ENCODE results near the gene GCNT2. TPM values are rescaled to one million over a fixed set of nuclear protein-coding genes. Genes with fewer than 3 reads are reported as not detected.

The GCNT2 gene
- total RNA-seq, 1 donor from 2014 or later, result 13.2 TPM

GRCh38 chr6:10603219-10603618 is 82.1 kb downstream of the GCNT2 start:
- Mint-ChIP-seq H3K4me3 (ENCODE audit: unreplicated experiment) (no peak overlapping the region), H3K27ac (ENCODE audit: unreplicated experiment) (no peak overlapping the region), H3K9me3 (ENCODE audit: unreplicated experiment) (peaks cover 4% of the 10 kb centered on the region), H3K27me3 (ENCODE audit: unreplicated experiment) (peaks cover 6% of the 10 kb centered on the region), H3K36me3 (ENCODE audit: unreplicated experiment) (no peaks in the 10 kb centered on the region), H3K4me1 (ENCODE audit: low read depth, unreplicated experiment) (peaks cover 24% of the 10 kb centered on the region)
- DNase-seq, result no peak
- no peak for TF ChIP-seq CTCF (IDR thresholded peaks at IDR 0.05; ENCODE audit: partially characterized antibody, unreplicated experiment)

GRCh38 chr6:10609038-10609437 is 87.9 kb downstream of the GCNT2 start:
- Mint-ChIP-seq H3K9me3 (ENCODE audit: unreplicated experiment) (peaks cover 10% of the 10 kb centered on the region), H3K36me3 (ENCODE audit: unreplicated experiment) (peaks cover 8% of the 10 kb centered on the region), H3K4me3 (ENCODE audit: unreplicated experiment) (no peak overlapping the region), H3K27ac (ENCODE audit: unreplicated experiment) (no peak overlapping the region), H3K27me3 (ENCODE audit: unreplicated experiment) (peaks cover 3% of the 10 kb centered on the region), H3K4me1 (ENCODE audit: low read depth, unreplicated experiment) (peaks cover 10% of the 10 kb centered on the region)
- no peak for TF ChIP-seq CTCF (IDR thresholded peaks at IDR 0.05; ENCODE audit: partially characterized antibody, unreplicated experiment)
- DNase-seq, result no peak

DNA sequence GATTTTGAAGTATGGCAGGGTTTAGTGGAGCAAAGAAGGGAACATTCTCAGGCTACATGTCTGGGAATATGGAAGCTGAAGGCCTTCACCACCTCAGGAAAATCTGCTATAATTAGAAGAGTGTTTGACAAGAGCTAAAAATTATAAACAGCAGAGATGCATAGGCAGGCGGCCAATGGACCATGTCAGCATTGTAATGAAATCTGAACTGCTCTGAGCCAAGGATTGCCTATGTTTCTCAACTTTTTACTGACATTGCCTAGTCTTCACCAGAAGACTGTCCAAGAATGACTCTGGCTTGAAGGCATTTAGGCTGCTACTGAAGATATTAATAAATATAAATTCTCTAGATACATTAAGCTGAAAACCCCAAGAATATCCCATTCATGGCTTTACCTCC is 89.1 kb downstream of the GCNT2 start:
- peaks cover 10% of the 10 kb centered on the region for H3K4me1 Mint-ChIP-seq (ENCODE audit: low read depth, unreplicated experiment)
- peak overlapping the region; percentile 81 for H3K27ac Mint-ChIP-seq (ENCODE audit: unreplicated experiment)
- H3K9me3 Mint-ChIP-seq (ENCODE audit: unreplicated experiment), result peaks cover 10% of the 10 kb centered on the region
- no peak overlapping the region for H3K4me3 Mint-ChIP-seq (ENCODE audit: unreplicated experiment)
- DNase-seq, result no peak
- H3K27me3 Mint-ChIP-seq (ENCODE audit: unreplicated experiment), result peaks cover 3% of the 10 kb centered on the region
- TF ChIP-seq CTCF (IDR thresholded peaks at IDR 0.05; ENCODE audit: partially characterized antibody, unreplicated experiment), result no peak
- H3K36me3 Mint-ChIP-seq (ENCODE audit: unreplicated experiment), result peaks cover 8% of the 10 kb centered on the region

DNA sequence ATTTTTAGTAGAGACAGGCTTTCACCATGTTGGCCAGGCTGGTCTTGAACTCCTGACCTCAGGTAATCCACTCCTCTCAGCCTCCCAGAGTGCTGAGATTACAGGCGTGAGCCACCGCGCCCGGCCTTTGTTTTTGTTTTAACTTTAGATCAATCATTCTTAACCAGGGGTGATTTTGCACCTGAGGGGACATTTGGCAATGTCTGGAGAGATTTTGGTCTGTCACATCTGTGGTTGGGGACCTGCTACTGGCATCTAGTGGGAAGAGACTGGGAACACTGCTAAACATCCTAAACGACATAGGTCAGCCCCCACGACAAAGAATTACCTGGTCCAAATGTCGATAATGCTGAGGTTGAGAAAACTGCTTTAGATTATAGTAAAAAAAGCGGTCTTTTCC is 91.0 kb downstream of the GCNT2 start:
- Mint-ChIP-seq H3K9me3 (ENCODE audit: unreplicated experiment) (peaks cover 11% of the 10 kb centered on the region), H3K4me3 (ENCODE audit: unreplicated experiment) (no peak overlapping the region), H3K36me3 (ENCODE audit: unreplicated experiment) (peaks cover 8% of the 10 kb centered on the region), H3K27me3 (ENCODE audit: unreplicated experiment) (peaks cover 3% of the 10 kb centered on the region), H3K4me1 (ENCODE audit: low read depth, unreplicated experiment) (peaks cover 10% of the 10 kb centered on the region), H3K27ac (ENCODE audit: unreplicated experiment) (no peak overlapping the region)
- no peak for DNase-seq
- TF ChIP-seq CTCF (IDR thresholded peaks at IDR 0.05; ENCODE audit: partially characterized antibody, unreplicated experiment), result no peak

GRCh38 chr6:10613077-10613476 is 91.9 kb downstream of the GCNT2 start:
- peaks cover 3% of the 10 kb centered on the region for H3K27me3 Mint-ChIP-seq (ENCODE audit: unreplicated experiment)
- DNase-seq, result no peak
- peaks cover 10% of the 10 kb centered on the region for H3K4me1 Mint-ChIP-seq (ENCODE audit: low read depth, unreplicated experiment)
- H3K36me3 Mint-ChIP-seq (ENCODE audit: unreplicated experiment), result peaks cover 8% of the 10 kb centered on the region
- no peak overlapping the region for H3K27ac Mint-ChIP-seq (ENCODE audit: unreplicated experiment)
- H3K4me3 Mint-ChIP-seq (ENCODE audit: unreplicated experiment), result no peak overlapping the region
- H3K9me3 Mint-ChIP-seq (ENCODE audit: unreplicated experiment), result peaks cover 15% of the 10 kb centered on the region
- TF ChIP-seq CTCF (IDR thresholded peaks at IDR 0.05; ENCODE audit: partially characterized antibody, unreplicated experiment), result no peak

Measured in glutamatergic neuron (in vitro differentiated cells).